Astrocyte (in vitro differentiated cells and primary cell): ENCODE data around the gene HYI.

Experiments used
- CTCF ChIP-seq: IDR thresholded peaks from 2 replicates; pipeline ENCODE4 v1.5.1; 2011; ENCODE audit warnings: low read depth, mild to moderate bottlenecking, inconsistent platforms, low read length, moderate library complexity; ENCODE audit not compliant: insufficient read depth
- EZH2 ChIP-seq: IDR thresholded peaks from 2 replicates; pipeline ENCODE4 v1.6.1; 2012; ENCODE audit warnings: mild to moderate bottlenecking, low read length, inconsistent platforms; ENCODE audit not compliant: insufficient read depth

GRCh38 chr1:43493661-43494450 lies 40.1 kb upstream of the HYI start:
- TF ChIP-seq CTCF: no peak
- TF ChIP-seq EZH2: no peak
